GM12878 (cell line): ENCODE data around the gene NAV2. TPM values are rescaled to one million over a fixed set of nuclear protein-coding genes. Genes with fewer than 3 reads are reported as not detected.

Experiments used
- ATAC-seq: fragments of 200-7000 bp; cut with Tn5 transposase; 3 replicates; pipeline ENCODE4 v1.9.1; 2020; ENCODE audit warnings: mild to moderate bottlenecking, moderate library complexity
- BruUV-seq: library from RNA; stranded (reverse); fragments of 400-500 nt; replicated peaks from 2 replicates; lab custom pipeline; 2021; lab: Mats Ljungman, UMichigan
- CTCF ChIA-PET: fragments of 300-600 bp; sonication (Branson Sonifier 250); formaldehyde crosslinking; extraction: SDS; loops from one replicate; lab custom pipeline; 2021; ENCODE audit warnings: inconsistent platforms; lab: Yijun Ruan, JAX
- POLR2A ChIA-PET: fragments of 350-600 bp; formaldehyde crosslinking; extraction: SDS; loops from one replicate; lab custom pipeline; 2021; ENCODE audit warnings: inconsistent platforms; lab: Charles Lee
- RAD21 ChIA-PET: fragments of 300-600 bp; sonication (Branson Sonifier 250); formaldehyde crosslinking; loops from one replicate; lab custom pipeline; 2023; ENCODE audit warnings: antibody characterized with exemption; ENCODE audit not compliant: unreplicated experiment; lab: Charles Lee
- SMC1A ChIA-PET: fragments of 300-600 bp; sonication (Branson Sonifier 250); formaldehyde crosslinking; loops from one replicate; lab custom pipeline; 2023; ENCODE audit not compliant: unreplicated experiment, uncharacterized antibody; lab: Charles Lee
- DNase-seq: peaks from one replicate; pipeline ENCODE4 v3.0.0-alpha.2; 2011; ENCODE audit warnings: low read depth, low spot score
- FAIRE-seq: peaks from 3 replicates; lab custom pipeline; 2011; peaks lifted over from hg19 to GRCh38; lab: Jason Lieb, UNC
- H2AFZ ChIP-seq: 2 replicates; pipeline ENCODE4 v1.6.0; 2011; ENCODE audit warnings: low read depth, low read length, control low read depth; ENCODE audit not compliant: control insufficient read depth
- H3K27ac ChIP-seq: 2 replicates; pipeline ENCODE4 v1.5.1; 2011; ENCODE audit warnings: control low read depth; ENCODE audit not compliant: control insufficient read depth, insufficient read depth
- H3K27me3 ChIP-seq, 2 experiments: replicated peaks in 1 of 2; 2 replicates each; pipeline versions ENCODE4 v1.6.0 to v1.6.1; 2011; ENCODE audit warnings: low read length in 1 of 2; ENCODE audit not compliant: control insufficient read depth in 2 of 2, insufficient read depth in 2 of 2
- H3K36me3 ChIP-seq, 2 experiments: 2 replicates each; pipeline ENCODE4 v1.5.1; 2011; ENCODE audit warnings: low read length in 1 of 2; ENCODE audit not compliant: control insufficient read depth in 2 of 2, insufficient read depth in 2 of 2
- H3K4me1 ChIP-seq: 2 replicates; pipeline ENCODE4 v1.6.1; 2011; ENCODE audit warnings: mild to moderate bottlenecking, low read length, moderate library complexity, mixed read lengths; ENCODE audit not compliant: control insufficient read depth, insufficient read depth
- H3K4me2 ChIP-seq: 2 replicates; pipeline ENCODE4 v1.6.0; 2011; ENCODE audit warnings: control low read depth; ENCODE audit not compliant: control insufficient read depth, insufficient read depth
- H3K4me3 ChIP-seq: fragments of 200-600 bp; sonication (generic); 2 replicates; pipeline ENCODE4 v1.5.1; 2016
- H3K79me2 ChIP-seq: 2 replicates; pipeline ENCODE4 v1.6.0; 2011; ENCODE audit warnings: low read length; ENCODE audit not compliant: control insufficient read depth, insufficient read depth
- H3K9ac ChIP-seq: 2 replicates; pipeline ENCODE4 v1.8.0; 2011; ENCODE audit warnings: low read length, control low read depth, mixed read lengths; ENCODE audit not compliant: control insufficient read depth, insufficient read depth
- H3K9me3 ChIP-seq: replicated peaks from 3 replicates; pipeline ENCODE4 v1.5.1; 2011; ENCODE audit warnings: mild to moderate bottlenecking, low read length; ENCODE audit not compliant: control insufficient read depth, insufficient read depth
- H4K20me1 ChIP-seq: 2 replicates; pipeline ENCODE4 v1.6.0; 2011; ENCODE audit not compliant: control insufficient read depth, insufficient read depth
- EP300 ChIP-seq, 2 experiments: fragments of 150-350 bp in 1 of 2; IDR thresholded peaks; 2 replicates each; pipeline ENCODE4 v1.6.1; 2011 to 2012; ENCODE audit warnings: low read depth in 2 of 2, low read length in 2 of 2, borderline replicate concordance in 1 of 2, improper control_type of control experiment in 1 of 2, inconsistent platforms in 1 of 2; ENCODE audit not compliant: control insufficient read depth in 1 of 2
- FOS ChIP-seq: IDR thresholded peaks from 3 replicates; pipeline ENCODE4 v1.6.1; 2011; ENCODE audit warnings: borderline replicate concordance; ENCODE audit not compliant: insufficient read length; ENCODE audit errors: extremely low read depth
- FOXK2 ChIP-seq: fragments of 450-650 bp; IDR thresholded peaks from 2 replicates; pipeline ENCODE4 v1.6.1; 2017; ENCODE audit warnings: mild to moderate bottlenecking, moderate library complexity
- JUNB ChIP-seq: IDR thresholded peaks from 2 replicates; pipeline ENCODE4 v1.6.1; 2016; ENCODE audit warnings: antibody characterized with exemption, mild to moderate bottlenecking
- KLF5 ChIP-seq: fragments of 450-650 bp; IDR thresholded peaks from 2 replicates; pipeline ENCODE4 v1.6.1; 2014; ENCODE audit warnings: mild to moderate bottlenecking; ENCODE audit not compliant: partially characterized antibody
- MEF2B ChIP-seq: fragments of 450-650 bp; IDR thresholded peaks from 2 replicates; pipeline ENCODE4 v1.6.1; 2018; ENCODE audit warnings: mild to moderate bottlenecking, moderate library complexity; ENCODE audit not compliant: partially characterized antibody, poor library complexity, severe bottlenecking
- NRF1 ChIP-seq: conservative IDR thresholded peaks from 2 replicates; pipeline ENCODE4 v1.6.1; 2011; ENCODE audit warnings: mild to moderate bottlenecking, low read depth, low read length, improper control_type of control experiment
- SIN3A ChIP-seq: IDR thresholded peaks from 2 replicates; pipeline ENCODE4 v1.6.1; 2012; ENCODE audit warnings: low read depth, low read length, improper control_type of control experiment
- SPI1 ChIP-seq: IDR thresholded peaks from 2 replicates; pipeline ENCODE4 v1.6.1; 2011; ENCODE audit warnings: low read depth, mild to moderate bottlenecking, low read length, moderate library complexity, borderline replicate concordance; ENCODE audit not compliant: insufficient read depth
- SUPT20H ChIP-seq: IDR thresholded peaks from 2 replicates; pipeline ENCODE4 v1.6.1; 2011; ENCODE audit warnings: low read depth, mild to moderate bottlenecking, low read length, moderate library complexity, borderline replicate concordance; ENCODE audit not compliant: control insufficient read depth
- TAF1 ChIP-seq: IDR thresholded peaks from 2 replicates; pipeline ENCODE4 v1.6.1; 2011; ENCODE audit warnings: mild to moderate bottlenecking, low read depth, low read length, borderline replicate concordance
- TARDBP ChIP-seq: IDR thresholded peaks from 2 replicates; pipeline ENCODE4 v1.6.1; 2016; ENCODE audit warnings: borderline replicate concordance
- TCF3 ChIP-seq: IDR thresholded peaks from 2 replicates; pipeline ENCODE4 v1.6.1; 2012; ENCODE audit warnings: low read depth, mild to moderate bottlenecking, low read length, borderline replicate concordance; ENCODE audit not compliant: insufficient read depth
- YBX1 ChIP-seq: fragments of 450-650 bp; IDR thresholded peaks from 2 replicates; pipeline ENCODE4 v1.6.1; 2016; ENCODE audit warnings: antibody characterized with exemption
- ZSCAN29 ChIP-seq: fragments of 450-650 bp; IDR thresholded peaks from 2 replicates; pipeline ENCODE4 v1.6.1; 2017; ENCODE audit warnings: mild to moderate bottlenecking, moderate library complexity
- WGBS: methylation state at CpG from one replicate; pipeline ENCODE4 v1.1.6; 2016; ENCODE audit warnings: low lambda C conversion rate; ENCODE audit not compliant: insufficient replicate concordance, insufficient coverage; ENCODE audit errors: missing lambda C conversion rate; 5-methylcytosine and 5-hydroxymethylcytosine counted together
- in situ Hi-C: fragments of 300-500 bp; cut with MboI; formaldehyde crosslinking; loops from 9 replicates; pipeline ENCODE4 v1.14.3; 2018; ENCODE audit warnings: mixed read lengths
- intact Hi-C: fragments of 100-400 bp; cut with micrococcal nuclease; formaldehyde crosslinking; loops from one replicate; pipeline ENCODE4 v1.14.2; 2022; ENCODE audit not compliant: unreplicated experiment
- polyA plus RNA-seq, 11 experiments: library from polyadenylated mRNA; depleted of rRNA in 4 of 11; unstranded in 6 of 11; stranded (reverse) in 5 of 11; fragments of >200 nt; fragmentation: Nextera tagmentation in 4 of 11; fragmentation: Illumina TruSeq in 1 of 11; extraction: Ambion mirVana in 4 of 11; extraction: Trizol in 1 of 11; gene quantifications; 1 replicate in 1 of 11; 2 replicates in 10 of 11; pipeline versions ENCODE4 v1.2.1 to v1.2.3, GENCODE V29; 2011 to 2016; ENCODE audit warnings: inconsistent platforms in 2 of 11, missing spikeins in 2 of 11, low read depth in 1 of 11
- total RNA-seq, 4 experiments: library from RNA; depleted of rRNA in 3 of 4; stranded (reverse); fragments of >200 nt in 3 of 4; fragmentation: Illumina TruSeq in 1 of 4; extraction: Trizol in 1 of 4; gene quantifications; 2 replicates each; pipeline versions ENCODE4 v1.2.1 to v1.2.3, GENCODE V29; 2013 to 2021
- TF ChIP-seq, protein P1 (sequence below): IDR thresholded peaks from 2 replicates; pipeline ENCODE4 v1.6.1; 2012; ENCODE audit warnings: low read depth, low read length, improper control_type of control experiment
- TF ChIP-seq, protein P2 (sequence below): fragments of 450-650 bp; IDR thresholded peaks from 2 replicates; pipeline ENCODE4 v1.6.1; 2017; ENCODE audit warnings: mild to moderate bottlenecking, moderate library complexity
- TF ChIP-seq, protein P3 (sequence below): fragments of 450-650 bp; IDR thresholded peaks from 2 replicates; pipeline ENCODE4 v1.6.1; 2017; ENCODE audit warnings: low read depth, mild to moderate bottlenecking, moderate library complexity
- TF ChIP-seq, protein P4 (sequence below): IDR thresholded peaks from 2 replicates; pipeline ENCODE4 v1.6.1; 2011; ENCODE audit warnings: borderline replicate concordance, low read depth, mild to moderate bottlenecking, moderate library complexity, mixed read lengths, low read length; ENCODE audit not compliant: insufficient read depth; ENCODE audit errors: extremely low read length

The NAV2 gene
- total and polyA plus RNA-seq, 10 of the 15 experiments (the other 5 are each of a cell fraction or from before 2014, with no cell fraction given) = 0.35 to 6.1 (median 1.1) TPM

DNA sequence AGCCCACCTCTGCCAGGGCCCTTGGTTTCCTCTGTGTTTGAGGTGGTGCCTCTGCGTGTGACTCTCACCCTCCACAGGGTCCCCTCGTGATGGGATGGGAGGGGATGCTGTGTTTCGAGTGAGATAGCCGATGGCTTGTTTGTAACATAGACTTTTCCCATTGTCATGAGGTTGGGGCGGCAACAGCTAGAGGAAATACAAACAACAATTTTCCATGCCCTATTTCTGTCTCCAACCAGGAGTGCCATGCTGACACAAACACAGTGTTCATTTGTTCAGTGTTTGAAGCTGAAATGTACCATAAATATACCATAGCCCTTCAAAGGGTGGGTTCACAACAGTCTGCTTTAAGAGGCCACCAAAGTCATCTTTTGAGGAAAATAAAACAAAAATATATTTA lies 19.5 kb upstream of the NAV2 start:
- no peak overlapping the region for H3K4me3 ChIP-seq
- in situ Hi-C loops = no loop called here
- no peaks in the 10 kb centered on the region for H3K36me3 ChIP-seq
- H3K9ac ChIP-seq = no peak overlapping the region
- no peak overlapping the region for H2AFZ ChIP-seq
- no peaks in the 10 kb centered on the region for H3K79me2 ChIP-seq
- WGBS = 28% methylated on average over 5 of the region's 5 CpGs
- no peaks in the 10 kb centered on the region for H3K4me1 ChIP-seq
- FAIRE-seq (no peak), ATAC-seq (no peak), DNase-seq (no peak)
- ChIA-PET SMC1A (no interaction called here), RAD21 (no interaction called here), CTCF (no interaction called here), POLR2A (no interaction called here)
- intact Hi-C loops = no loop called here
- H3K9me3 ChIP-seq = no peaks in the 10 kb centered on the region; the same call in 2 of the 3 replicates
- no peak overlapping the region for H3K27ac ChIP-seq
- no TSS peak for BruUV-seq
- H3K27me3 ChIP-seq = peaks cover 0 to 4% of the 10 kb centered on the region in 2 experiments; a peak in 3 of 4 replicates
- no peak overlapping the region for H3K4me2 ChIP-seq
- no peaks in the 10 kb centered on the region for H4K20me1 ChIP-seq
- TF ChIP-seq EP300 (IDR thresholded peaks at IDR 0.05; ENCODE audit: borderline replicate concordance in 1 of 2, control insufficient read depth in 1 of 2, low read depth in 2 of 2, low read length in 2 of 2) (no peak), YBX1 (no peak), NRF1 (no peak), ZSCAN29 (no peak), MEF2B (no peak), TARDBP (no peak), SIN3A (no peak), FOS (no peak), TCF3 (no peak), TAF1 (no peak), FOXK2 (no peak), KLF5 (no peak), JUNB (no peak), SPI1 (no peak), SUPT20H (no peak)
- TF ChIP-seq, protein P1, sequence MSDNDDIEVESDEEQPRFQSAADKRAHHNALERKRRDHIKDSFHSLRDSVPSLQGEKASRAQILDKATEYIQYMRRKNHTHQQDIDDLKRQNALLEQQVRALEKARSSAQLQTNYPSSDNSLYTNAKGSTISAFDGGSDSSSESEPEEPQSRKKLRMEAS = no peak
- TF ChIP-seq, protein P2, sequence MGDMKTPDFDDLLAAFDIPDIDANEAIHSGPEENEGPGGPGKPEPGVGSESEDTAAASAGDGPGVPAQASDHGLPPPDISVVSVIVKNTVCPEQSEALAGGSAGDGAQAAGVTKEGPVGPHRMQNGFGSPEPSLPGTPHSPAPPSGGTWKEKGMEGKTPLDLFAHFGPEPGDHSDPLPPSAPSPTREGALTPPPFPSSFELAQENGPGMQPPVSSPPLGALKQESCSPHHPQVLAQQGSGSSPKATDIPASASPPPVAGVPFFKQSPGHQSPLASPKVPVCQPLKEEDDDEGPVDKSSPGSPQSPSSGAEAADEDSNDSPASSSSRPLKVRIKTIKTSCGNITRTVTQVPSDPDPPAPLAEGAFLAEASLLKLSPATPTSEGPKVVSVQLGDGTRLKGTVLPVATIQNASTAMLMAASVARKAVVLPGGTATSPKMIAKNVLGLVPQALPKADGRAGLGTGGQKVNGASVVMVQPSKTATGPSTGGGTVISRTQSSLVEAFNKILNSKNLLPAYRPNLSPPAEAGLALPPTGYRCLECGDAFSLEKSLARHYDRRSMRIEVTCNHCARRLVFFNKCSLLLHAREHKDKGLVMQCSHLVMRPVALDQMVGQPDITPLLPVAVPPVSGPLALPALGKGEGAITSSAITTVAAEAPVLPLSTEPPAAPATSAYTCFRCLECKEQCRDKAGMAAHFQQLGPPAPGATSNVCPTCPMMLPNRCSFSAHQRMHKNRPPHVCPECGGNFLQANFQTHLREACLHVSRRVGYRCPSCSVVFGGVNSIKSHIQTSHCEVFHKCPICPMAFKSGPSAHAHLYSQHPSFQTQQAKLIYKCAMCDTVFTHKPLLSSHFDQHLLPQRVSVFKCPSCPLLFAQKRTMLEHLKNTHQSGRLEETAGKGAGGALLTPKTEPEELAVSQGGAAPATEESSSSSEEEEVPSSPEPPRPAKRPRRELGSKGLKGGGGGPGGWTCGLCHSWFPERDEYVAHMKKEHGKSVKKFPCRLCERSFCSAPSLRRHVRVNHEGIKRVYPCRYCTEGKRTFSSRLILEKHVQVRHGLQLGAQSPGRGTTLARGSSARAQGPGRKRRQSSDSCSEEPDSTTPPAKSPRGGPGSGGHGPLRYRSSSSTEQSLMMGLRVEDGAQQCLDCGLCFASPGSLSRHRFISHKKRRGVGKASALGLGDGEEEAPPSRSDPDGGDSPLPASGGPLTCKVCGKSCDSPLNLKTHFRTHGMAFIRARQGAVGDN = no peak
- TF ChIP-seq, protein P3, sequence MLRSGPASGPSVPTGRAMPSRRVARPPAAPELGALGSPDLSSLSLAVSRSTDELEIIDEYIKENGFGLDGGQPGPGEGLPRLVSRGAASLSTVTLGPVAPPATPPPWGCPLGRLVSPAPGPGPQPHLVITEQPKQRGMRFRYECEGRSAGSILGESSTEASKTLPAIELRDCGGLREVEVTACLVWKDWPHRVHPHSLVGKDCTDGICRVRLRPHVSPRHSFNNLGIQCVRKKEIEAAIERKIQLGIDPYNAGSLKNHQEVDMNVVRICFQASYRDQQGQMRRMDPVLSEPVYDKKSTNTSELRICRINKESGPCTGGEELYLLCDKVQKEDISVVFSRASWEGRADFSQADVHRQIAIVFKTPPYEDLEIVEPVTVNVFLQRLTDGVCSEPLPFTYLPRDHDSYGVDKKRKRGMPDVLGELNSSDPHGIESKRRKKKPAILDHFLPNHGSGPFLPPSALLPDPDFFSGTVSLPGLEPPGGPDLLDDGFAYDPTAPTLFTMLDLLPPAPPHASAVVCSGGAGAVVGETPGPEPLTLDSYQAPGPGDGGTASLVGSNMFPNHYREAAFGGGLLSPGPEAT = no peak
- TF ChIP-seq, protein P4, sequence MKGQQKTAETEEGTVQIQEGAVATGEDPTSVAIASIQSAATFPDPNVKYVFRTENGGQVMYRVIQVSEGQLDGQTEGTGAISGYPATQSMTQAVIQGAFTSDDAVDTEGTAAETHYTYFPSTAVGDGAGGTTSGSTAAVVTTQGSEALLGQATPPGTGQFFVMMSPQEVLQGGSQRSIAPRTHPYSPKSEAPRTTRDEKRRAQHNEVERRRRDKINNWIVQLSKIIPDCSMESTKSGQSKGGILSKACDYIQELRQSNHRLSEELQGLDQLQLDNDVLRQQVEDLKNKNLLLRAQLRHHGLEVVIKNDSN = no peak
